ENCODE results near the gene ZSCAN10. TPM values are rescaled to one million over a fixed set of nuclear protein-coding genes. Genes with fewer than 3 reads are reported as not detected.

The ZSCAN10 gene
- total and polyA plus RNA-seq, 2 of the 13 experiments (the other 11 are each of a cell fraction or from before 2014, with no cell fraction given): not detected

- TF ChIP-seq PREB (CRISPR knock-in tag; IDR thresholded peaks at IDR 0.05): no peak
- TF ChIP-seq DMAP1 (CRISPR knock-in tag; IDR thresholded peaks at IDR 0.05): peak; percentile 72
- TF ChIP-seq ZBTB33 (CRISPR knock-in tag; IDR thresholded peaks at IDR 0.05): peak; percentile 56; the same call in 1 of the 2 replicates
- TF ChIP-seq CHCHD3 (CRISPR knock-in tag; IDR thresholded peaks at IDR 0.05): no peak
- peak; percentile 67 for TF ChIP-seq POLR2G (IDR thresholded peaks at IDR 0.05; ENCODE audit: low read depth, low read length)
- TF ChIP-seq JDP2 (CRISPR knock-in tag; IDR thresholded peaks at IDR 0.05; ENCODE audit: borderline replicate concordance): no peak
- peak; percentile 60; the same call in 1 of the 3 replicates for TF ChIP-seq MXI1 (IDR thresholded peaks at IDR 0.05; ENCODE audit: borderline replicate concordance, low read depth, low read length)
- TF ChIP-seq HOXA9 (CRISPR knock-in tag; IDR thresholded peaks at IDR 0.05; ENCODE audit: borderline replicate concordance): 0 out of 2 replicates have a peak, but pooled peaks have one; percentile 54
- TF ChIP-seq SYNCRIP (IDR thresholded peaks at IDR 0.05; ENCODE audit: insufficient read depth, low read depth, low read length): no peak
- no peak for TF ChIP-seq PPARG (CRISPR knock-in tag; conservative IDR thresholded peaks at IDR 0.05)
- TF ChIP-seq XRCC5 (optimal IDR thresholded peaks at IDR 0.05; ENCODE audit: low read length): peak; percentile 97
- TF ChIP-seq ZBTB2 (CRISPR knock-in tag; IDR thresholded peaks at IDR 0.05; ENCODE audit: low read depth): no peak; the same call in 1 of the 2 replicates
- TF ChIP-seq TARDBP (CRISPR knock-in tag; IDR thresholded peaks at IDR 0.05): peak; percentile 64; the same call in 1 of the 2 replicates
- TF ChIP-seq ZNF768 (CRISPR knock-in tag; IDR thresholded peaks at IDR 0.05): peak; percentile 61
- TF ChIP-seq RXRA (CRISPR knock-in tag; IDR thresholded peaks at IDR 0.05): peak; percentile 56
- TF ChIP-seq RBM39 (IDR thresholded peaks at IDR 0.05; ENCODE audit: low read depth, low read length, poor library complexity, severe bottlenecking): peak; percentile 73
- TF ChIP-seq MAFG (CRISPR knock-in tag; IDR thresholded peaks at IDR 0.05): no peak
- TF ChIP-seq MBNL3 (CRISPR knock-in tag; conservative IDR thresholded peaks at IDR 0.05): no peak
- TF ChIP-seq SMYD3 (CRISPR knock-in tag; IDR thresholded peaks at IDR 0.05): no peak
- TF ChIP-seq MED1 (CRISPR knock-in tag; IDR thresholded peaks at IDR 0.05): peak; percentile 71
- TF ChIP-seq SIN3A (IDR thresholded peaks at IDR 0.05; ENCODE audit: borderline replicate concordance, low read depth, low read length): peak; percentile 95
- TF ChIP-seq HNRNPH1 (optimal IDR thresholded peaks at IDR 0.05; ENCODE audit: low read depth, low read length): no peak
- no peak for TF ChIP-seq ZNF512 (CRISPR knock-in tag; IDR thresholded peaks at IDR 0.05)
- TF ChIP-seq ETV6 (CRISPR knock-in tag; conservative IDR thresholded peaks at IDR 0.05): no peak
Observed at GRCh38 chr16:3112058-3112880, 13.2 kb upstream of the ZSCAN10 start, which contains the start of gene ZNF205 (continued).
